Erythroblast (primary cell): Measurements from ENCODE around the gene EPM2A.

ENCODE experiments used
- GATA1 ChIP-seq: IDR thresholded peaks from 2 replicates; pipeline ENCODE4 v1.6.1; 2011; ENCODE audit warnings: low read depth, mild to moderate bottlenecking, control low read depth, low read length, moderate library complexity
- POLR2A ChIP-seq: IDR thresholded peaks from 2 replicates; pipeline ENCODE4 v1.6.1; 2011; ENCODE audit warnings: mild to moderate bottlenecking, low read length

- TF ChIP-seq POLR2A, result no peak
- no peak for TF ChIP-seq GATA1
These were observed 125.8 kb downstream of the EPM2A start for GRCh38 chr6:145609521-145609920.
